Keratinocyte (primary cell): ENCODE results near the gene WNT6.

Experiments used
- CTCF ChIP-seq, 3 experiments: IDR thresholded peaks in 1 of 3; conservative IDR thresholded peaks in 1 of 3; optimal IDR thresholded peaks in 1 of 3; 2 replicates in 2 of 3; 3 replicates in 1 of 3; pipeline versions ENCODE3 to v1.5.1; 2011; ENCODE audit warnings: low read length in 3 of 3, mild to moderate bottlenecking in 3 of 3, moderate library complexity in 2 of 3, control low read depth in 1 of 3, inconsistent platforms in 1 of 3; ENCODE audit not compliant: insufficient read depth in 2 of 3; ENCODE audit errors: extremely low read depth in 1 of 3
- EZH2 ChIP-seq: IDR thresholded peaks from one replicate; pipeline ENCODE4 v1.6.1; 2012; ENCODE audit warnings: inconsistent platforms, mild to moderate bottlenecking, low read length, moderate library complexity

- TF ChIP-seq CTCF (optimal IDR thresholded peaks at IDR 0.05 in 1 of 3, IDR thresholded peaks at IDR 0.05 in 1 of 3, conservative IDR thresholded peaks at IDR 0.05 in 1 of 3; ENCODE audit: extremely low read depth in 1 of 3, insufficient read depth in 2 of 3, low read length in 3 of 3) (no peak), EZH2 (no peak)
These were observed 4.1 kb upstream of the WNT6 start for GRCh38 chr2:218855305-218856166.
